T follicular helper cell (primary cell): ENCODE measurements around the gene CCDC127.
"Not testable (repeated sequence)": the region's sequence is repeated elsewhere in the genome, so short reads cannot be mapped to it uniquely, and the experiment has no call there.

Source experiments
- DNase-seq: peaks from one replicate; pipeline ENCODE4 v3.0.0-alpha.2; 2020; ENCODE audit warnings: low read depth
- total RNA-seq, 2 experiments: gene quantifications; one replicate each; lab custom pipeline; 2026; lab: John Stamatoyannopoulos, UW

The CCDC127 gene
- 28.4 to 34.6 reads per million in 2 experiments for total RNA-seq

DNA sequence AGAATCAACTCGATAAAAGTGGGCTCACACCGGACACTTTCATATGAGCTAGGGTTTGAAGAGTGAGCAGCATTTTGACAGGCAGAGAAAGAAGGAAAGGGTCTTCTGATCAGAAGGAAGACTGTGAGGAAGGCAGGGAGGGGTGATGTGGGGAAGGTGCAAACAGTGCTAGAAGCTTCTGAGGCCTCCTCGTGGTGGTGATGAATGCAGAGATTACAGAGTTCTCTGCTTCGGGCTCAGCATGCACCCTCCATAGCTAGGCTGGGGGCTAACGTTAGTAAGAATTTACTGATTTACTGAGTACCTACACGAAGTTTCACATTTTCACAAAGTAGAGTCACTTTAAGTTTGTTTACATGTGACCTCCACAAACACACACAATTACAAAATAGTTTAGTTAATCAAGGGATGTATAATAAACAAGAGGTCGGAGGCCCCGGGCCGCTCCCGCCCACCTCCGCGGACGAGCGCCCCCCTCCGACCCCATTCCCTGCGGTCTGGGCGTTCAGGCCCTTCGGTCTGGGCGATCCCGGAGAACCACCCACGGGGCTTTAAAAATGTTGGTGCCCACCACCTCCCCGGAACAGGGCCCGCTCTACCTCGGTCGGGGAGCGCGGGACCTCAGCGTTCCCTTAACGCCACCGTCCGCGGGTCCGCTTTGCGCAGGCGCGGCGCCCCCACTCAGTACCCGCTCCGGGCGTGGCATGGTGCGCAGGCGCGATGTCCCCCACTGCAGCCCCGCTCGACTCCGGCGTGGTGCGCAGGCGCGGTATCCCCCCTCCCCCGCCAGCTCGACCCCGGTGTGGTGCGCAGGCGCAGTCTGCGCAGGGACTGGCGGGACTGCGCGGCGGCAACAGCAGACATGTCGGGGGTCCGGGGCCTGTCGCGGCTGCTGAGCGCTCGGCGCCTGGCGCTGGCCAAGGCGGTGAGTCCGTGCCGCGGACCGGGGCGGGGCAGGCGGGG, at the start of gene CCDC127, which contains the start of gene SDHA:
Gene CCDC127, minus strand, starts transcription at position 660 of the 963 bp plus-strand sequence. CDS start 1,304 bp downstream, outside the sequence.
Gene SDHA, plus strand, starts transcription at position 827 of the 963 bp plus-strand sequence. Its CDS starts 36 bp downstream, at position 863.
- peak; percentile 97 for DNase-seq

GRCh38 chr5:267716-268115, 49.8 kb upstream of the CCDC127 start:
- DNase-seq, result no peak

DNA sequence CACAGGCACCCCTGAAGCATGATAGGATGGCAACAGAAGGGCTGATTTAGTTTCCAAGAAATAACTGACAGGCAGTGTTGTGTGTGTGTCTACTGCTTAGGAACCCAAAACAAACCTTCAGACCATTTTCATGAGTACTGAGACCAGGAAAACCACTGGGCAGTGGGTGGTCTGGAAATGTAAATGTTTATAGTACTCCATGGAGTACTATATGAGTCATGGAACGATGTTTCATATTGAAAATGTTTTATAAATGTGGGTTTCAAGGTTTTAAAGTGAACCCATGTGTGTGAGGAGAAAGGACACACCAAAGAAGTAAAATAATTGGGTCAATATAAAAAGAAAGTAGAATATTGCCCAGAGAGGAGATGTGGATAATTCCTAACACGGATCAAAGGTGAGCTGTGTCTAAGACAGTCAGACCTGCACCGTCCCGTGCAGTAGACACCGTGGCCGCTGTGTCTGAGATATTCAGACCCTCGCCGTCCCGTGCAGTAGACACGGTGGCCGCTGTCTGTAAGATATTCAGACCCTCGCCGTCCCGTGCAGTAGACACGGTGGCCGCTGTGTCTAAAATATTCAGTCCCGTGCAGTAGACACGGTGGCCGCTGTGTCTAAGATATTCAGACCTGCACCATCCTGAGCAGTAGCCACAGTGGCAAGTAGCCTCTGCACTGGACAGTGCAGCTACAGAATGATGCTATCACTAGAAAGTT, 48.5 kb upstream of the CCDC127 start:
- DNase-seq, result not testable (repeated sequence)

DNA sequence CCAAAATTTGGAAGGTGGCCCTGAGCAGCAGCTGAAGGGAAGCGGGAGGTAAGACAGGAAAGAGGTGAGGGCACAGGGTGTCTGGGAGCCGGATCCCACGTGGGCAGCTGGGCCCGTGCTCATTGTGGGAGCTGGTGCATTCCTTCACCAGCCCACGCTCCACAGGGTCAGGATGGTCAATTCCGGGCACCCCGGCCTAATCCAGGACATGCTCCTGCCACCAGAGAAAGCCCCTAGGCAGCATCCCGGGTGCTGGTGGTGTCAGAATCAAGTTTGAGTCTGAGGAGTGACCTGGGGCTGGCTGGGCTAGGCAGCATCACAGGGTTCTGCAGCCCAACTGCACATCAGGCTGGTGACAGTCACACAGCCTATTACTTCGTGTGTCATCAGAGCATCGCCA, 46.4 kb upstream of the CCDC127 start:
- no peak for DNase-seq

- DNase-seq, result not testable (repeated sequence)
Observed at GRCh38 chr5:263275-263974, 45.5 kb upstream of the CCDC127 start.

GRCh38 chr5:257148-257547, 39.2 kb upstream of the CCDC127 start:
- DNase-seq, result no peak

DNA sequence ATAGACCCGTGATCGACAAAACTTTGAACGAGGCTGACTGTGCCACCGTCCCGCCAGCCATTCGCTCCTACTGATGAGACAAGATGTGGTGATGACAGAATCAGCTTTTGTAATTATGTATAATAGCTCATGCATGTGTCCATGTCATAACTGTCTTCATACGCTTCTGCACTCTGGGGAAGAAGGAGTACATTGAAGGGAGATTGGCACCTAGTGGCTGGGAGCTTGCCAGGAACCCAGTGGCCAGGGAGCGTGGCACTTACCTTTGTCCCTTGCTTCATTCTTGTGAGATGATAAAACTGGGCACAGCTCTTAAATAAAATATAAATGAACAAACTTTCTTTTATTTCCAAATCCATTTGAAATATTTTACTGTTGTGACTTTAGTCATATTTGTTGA, 38.4 kb upstream of the CCDC127 start:
- DNase-seq, result not testable (repeated sequence)

DNA sequence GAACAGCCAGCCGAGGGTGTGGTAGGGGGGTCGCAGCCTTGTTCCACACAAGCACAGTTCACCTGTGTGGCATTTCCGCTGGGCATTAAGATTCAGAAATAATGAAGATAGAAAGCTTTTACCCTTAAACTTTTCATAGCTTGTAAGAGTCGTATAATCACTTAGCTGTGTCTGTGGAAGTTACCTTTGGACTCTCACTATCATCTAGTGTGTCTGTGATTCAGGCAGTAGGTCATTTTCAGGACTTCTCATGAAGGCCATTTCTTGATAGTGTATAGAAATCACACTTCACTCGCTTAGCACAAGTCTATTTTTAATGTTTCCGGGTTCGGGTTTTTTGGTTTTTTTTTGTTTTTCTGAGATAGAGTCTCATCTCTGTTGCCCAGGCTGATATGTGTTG, 37.2 kb upstream of the CCDC127 start:
- not testable (repeated sequence) for DNase-seq

DNA sequence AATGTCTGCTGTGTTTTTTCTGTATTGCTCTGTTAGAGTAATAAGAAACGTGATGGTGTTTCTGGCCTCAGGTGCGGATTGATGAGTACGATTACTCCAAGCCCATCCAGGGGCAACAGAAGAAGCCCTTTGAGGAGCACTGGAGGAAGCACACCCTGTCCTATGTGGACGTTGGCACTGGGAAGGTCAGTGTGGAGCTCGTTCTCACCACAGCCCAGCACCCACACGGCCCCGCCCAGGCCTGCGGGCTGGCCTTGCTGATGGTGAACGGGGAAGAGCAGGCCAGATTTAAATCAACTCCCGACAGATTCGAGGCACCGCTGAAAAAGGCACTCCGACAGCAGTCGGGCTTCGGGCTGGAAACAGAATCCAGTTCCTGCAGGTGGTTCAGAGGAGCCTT, 36.4 kb upstream of the CCDC127 start:
- not testable (repeated sequence) for DNase-seq

GRCh38 chr5:252546-252945, 34.6 kb upstream of the CCDC127 start:
- DNase-seq, result no peak

DNA sequence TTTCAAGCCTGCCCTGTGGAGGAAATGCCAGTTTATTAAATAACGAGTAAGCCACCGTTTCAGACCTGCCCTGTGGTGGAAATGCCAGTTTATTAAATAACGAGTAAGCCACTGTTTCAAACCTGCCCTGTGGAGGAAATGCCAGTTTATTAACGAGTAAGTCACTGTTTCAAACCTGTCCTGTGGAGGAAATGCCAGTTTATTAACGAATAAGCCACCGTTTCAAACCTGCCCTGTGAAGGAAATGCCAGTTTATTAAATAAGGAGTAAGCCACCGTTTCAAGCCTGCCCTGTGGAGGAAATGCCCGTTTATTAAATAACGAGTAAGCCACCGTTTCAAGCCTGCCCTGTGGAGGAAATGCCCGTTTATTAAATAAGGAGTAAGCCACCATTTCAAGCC, 34.0 kb upstream of the CCDC127 start:
- DNase-seq, result not testable (repeated sequence)

GRCh38 chr5:251538-251937, 33.6 kb upstream of the CCDC127 start:
- not testable (repeated sequence) for DNase-seq

GRCh38 chr5:251016-251415, 33.1 kb upstream of the CCDC127 start:
- DNase-seq, result not testable (repeated sequence)

DNA sequence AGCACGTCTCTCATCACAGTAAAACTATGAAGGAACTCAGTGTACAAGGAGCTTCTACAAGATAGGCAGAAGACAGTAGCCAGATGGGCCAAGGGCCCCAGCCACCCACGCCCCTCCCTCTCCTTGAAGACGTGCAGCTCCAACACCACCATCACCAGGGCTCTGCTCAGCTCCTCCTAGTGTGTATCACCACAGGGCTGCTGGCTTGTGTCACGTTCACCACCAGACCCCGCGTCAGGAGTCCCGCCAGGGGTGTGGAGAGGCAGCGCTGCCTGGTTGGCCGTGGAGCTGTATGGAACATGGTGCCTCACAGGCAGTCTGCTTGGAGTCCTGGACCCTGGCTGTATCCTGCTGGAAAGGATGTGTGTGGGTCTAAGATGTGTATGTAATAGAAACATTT, 32.4 kb upstream of the CCDC127 start:
- DNase-seq, result not testable (repeated sequence)

- DNase-seq, result not testable (repeated sequence)
Observed at GRCh38 chr5:245717-246116, 27.8 kb upstream of the CCDC127 start.

DNA sequence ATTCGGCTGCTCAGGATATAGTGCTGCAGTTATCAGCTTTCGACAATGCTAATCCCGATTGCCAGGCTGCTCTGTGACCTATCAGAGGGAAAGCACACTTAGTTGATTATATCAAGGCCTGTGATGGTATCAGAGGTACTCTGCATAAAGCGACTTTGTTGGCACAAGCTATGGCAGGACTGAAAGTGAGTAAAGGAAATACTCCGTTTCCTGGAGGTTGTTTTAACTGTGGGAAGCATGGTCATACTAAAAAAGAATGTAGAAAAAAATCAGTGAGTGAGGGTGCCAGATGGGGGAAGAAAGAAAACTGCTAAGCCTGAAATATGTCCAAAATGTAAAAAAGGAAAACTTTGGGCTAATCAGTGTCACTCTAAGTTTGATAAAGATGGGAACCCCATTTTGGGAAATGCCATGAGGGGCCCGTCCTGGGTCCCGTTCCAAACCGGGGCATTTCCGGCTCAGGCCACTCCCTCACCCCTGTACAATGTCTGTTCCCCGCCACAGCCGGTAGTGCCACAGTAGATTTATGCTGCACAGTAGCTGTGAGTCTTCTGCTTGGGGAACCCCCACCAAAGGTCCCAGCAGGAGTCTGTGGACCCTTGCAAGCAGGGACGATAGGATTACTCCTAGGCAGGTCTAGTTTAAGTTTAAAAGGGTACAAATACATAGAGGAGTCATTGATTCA, 25.9 kb upstream of the CCDC127 start:
- DNase-seq, result not testable (repeated sequence)

- not testable (repeated sequence) for DNase-seq
Observed at GRCh38 chr5:241045-241669, 23.2 kb upstream of the CCDC127 start.

GRCh38 chr5:240550-240949, 22.6 kb upstream of the CCDC127 start:
- not testable (repeated sequence) for DNase-seq

- not testable (repeated sequence) for DNase-seq
Observed at GRCh38 chr5:237931-238330, 20.0 kb upstream of the CCDC127 start.

DNA sequence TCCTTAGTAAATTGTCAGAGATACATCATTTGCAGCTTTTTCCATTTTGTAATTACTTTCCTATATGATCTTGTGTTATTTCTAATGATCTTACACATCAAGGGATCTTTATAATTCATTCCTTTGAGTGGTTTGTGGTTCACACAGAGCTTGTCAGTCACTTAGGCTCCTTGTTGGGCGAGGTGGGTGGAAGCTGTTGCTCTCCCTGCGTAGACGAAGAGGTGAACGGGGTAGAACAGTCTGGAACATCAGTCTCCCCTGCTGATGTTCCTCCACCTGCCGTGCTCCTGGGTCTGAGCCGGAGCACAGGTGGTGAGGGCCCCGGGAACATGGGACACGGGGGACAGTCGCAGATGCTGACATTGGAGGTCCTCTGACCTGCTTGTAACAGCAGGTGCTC, 17.6 kb upstream of the CCDC127 start:
- not testable (repeated sequence) for DNase-seq

DNA sequence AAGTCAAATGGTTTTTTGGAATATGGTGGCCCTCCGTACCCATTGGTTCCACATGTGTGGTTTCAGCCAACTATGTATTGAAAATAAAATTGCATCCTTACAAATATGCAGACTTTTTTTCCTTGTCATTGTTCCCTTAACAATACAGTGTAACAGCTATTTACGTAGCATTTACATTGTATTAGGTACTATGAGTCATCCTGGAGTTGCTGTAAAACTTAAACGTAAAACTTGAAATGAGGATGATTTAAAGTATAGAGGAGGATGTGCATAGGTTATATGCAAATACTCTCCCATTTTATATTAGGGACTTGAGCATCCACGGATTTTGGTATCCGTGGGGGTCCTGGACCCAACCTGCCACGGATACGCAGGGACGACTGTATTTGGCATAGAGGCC, 16.5 kb upstream of the CCDC127 start:
- no peak for DNase-seq
